ENCODE data around the gene LCLAT1. TPM values are rescaled to one million over a fixed set of nuclear protein-coding genes. Genes with fewer than 3 reads are reported as not detected.

The LCLAT1 gene
- polyA plus RNA-seq, 1 of the 3 experiments (the other 2 are of a cell fraction), result 6.9 TPM

DNA sequence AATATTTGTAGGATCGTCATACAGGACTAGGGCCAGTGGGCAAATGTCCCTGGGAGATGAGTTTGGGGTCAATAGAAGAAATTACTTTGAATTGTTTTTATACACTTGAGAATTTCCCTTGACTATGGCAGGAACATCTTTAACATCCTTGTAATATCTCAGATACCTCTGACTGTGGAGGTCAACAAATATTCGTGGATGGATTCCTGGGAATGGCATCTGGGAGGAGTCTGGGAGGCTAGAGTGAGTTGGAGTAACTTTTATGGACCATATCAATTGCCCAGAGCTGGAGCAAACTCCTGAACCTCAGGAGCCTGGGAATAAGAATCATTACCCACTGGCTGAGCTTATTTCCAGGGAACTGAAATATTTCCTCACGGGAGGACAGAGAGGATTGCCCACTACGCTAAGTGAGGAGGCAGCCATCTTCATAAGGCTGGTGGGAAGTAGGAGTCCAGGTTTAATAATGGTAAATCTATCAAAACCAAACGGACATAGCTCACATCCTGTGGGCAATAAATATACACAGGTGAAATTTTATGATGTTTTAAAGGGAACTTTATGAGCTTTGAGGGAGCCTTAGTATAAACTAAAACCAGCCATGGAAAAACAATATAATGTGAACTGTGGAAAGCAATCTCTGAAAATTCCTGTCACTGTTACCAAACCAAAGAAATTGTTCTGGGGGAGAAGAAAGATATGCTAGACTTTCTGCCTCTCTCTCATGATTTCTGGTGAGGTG lies 44.4 kb upstream of the LCLAT1 start:
- H2AFZ ChIP-seq (ENCODE audit: low read depth), result no peak overlapping the region
- no peak overlapping the region for H3K4me2 ChIP-seq
- H3K79me2 ChIP-seq (ENCODE audit: insufficient read depth), result no peaks in the 10 kb centered on the region
- 49% methylated on average over 5 of the region's 5 CpGs for WGBS (ENCODE audit: low lambda C conversion rate)
- no peaks in the 10 kb centered on the region for H3K27me3 ChIP-seq (ENCODE audit: insufficient read depth)
- TF ChIP-seq RCOR1 (IDR thresholded peaks at IDR 0.05; ENCODE audit: low read length) (no peak), JUND (IDR thresholded peaks at IDR 0.05) (no peak), YY1 (IDR thresholded peaks at IDR 0.05; ENCODE audit: low read depth) (no peak), RXRA (IDR thresholded peaks at IDR 0.05; ENCODE audit: borderline replicate concordance, low read depth) (no peak), RAD21 (IDR thresholded peaks at IDR 0.05; ENCODE audit: low read length) (no peak), RFX5 (IDR thresholded peaks at IDR 0.05; ENCODE audit: low read length) (no peak), SMC3 (IDR thresholded peaks at IDR 0.05; ENCODE audit: low read depth, low read length) (no peak)
- TF ChIP-seq, protein P1, sequence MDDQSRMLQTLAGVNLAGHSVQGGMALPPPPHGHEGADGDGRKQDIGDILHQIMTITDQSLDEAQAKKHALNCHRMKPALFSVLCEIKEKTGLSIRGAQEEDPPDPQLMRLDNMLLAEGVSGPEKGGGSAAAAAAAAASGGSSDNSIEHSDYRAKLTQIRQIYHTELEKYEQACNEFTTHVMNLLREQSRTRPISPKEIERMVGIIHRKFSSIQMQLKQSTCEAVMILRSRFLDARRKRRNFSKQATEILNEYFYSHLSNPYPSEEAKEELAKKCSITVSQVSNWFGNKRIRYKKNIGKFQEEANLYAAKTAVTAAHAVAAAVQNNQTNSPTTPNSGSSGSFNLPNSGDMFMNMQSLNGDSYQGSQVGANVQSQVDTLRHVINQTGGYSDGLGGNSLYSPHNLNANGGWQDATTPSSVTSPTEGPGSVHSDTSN (IDR thresholded peaks at IDR 0.05), result no peak
- TF ChIP-seq, protein P2, sequence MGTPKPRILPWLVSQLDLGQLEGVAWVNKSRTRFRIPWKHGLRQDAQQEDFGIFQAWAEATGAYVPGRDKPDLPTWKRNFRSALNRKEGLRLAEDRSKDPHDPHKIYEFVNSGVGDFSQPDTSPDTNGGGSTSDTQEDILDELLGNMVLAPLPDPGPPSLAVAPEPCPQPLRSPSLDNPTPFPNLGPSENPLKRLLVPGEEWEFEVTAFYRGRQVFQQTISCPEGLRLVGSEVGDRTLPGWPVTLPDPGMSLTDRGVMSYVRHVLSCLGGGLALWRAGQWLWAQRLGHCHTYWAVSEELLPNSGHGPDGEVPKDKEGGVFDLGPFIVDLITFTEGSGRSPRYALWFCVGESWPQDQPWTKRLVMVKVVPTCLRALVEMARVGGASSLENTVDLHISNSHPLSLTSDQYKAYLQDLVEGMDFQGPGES (IDR thresholded peaks at IDR 0.05; ENCODE audit: low read depth, low read length), result no peak
- no peaks in the 10 kb centered on the region for H3K9me2 ChIP-seq
- H3K9ac ChIP-seq, result no peak overlapping the region
- no peaks in the 10 kb centered on the region for H3K36me3 ChIP-seq (replicated peaks in 1 of 2; ENCODE audit: control insufficient read depth in 1 of 2, insufficient read depth in 2 of 2, low read length in 1 of 2)
- H4K20me1 ChIP-seq (ENCODE audit: insufficient read depth), result no peaks in the 10 kb centered on the region
- peaks cover 0 to 4% of the 10 kb centered on the region in 2 experiments; a peak in 2 of 4 replicates for H3K4me1 ChIP-seq (ENCODE audit: control insufficient read depth in 1 of 2, insufficient read depth in 2 of 2, low read depth in 1 of 2, low read length in 1 of 2)
- ChIA-PET POLR2A (interaction anchor here (1.0 kb wide), 1 partner anchor 51 kb away, joined by 3 read pairs; no protein-coding TSS in a partner anchor), CTCF (interaction anchor here (1.1 to 1.8 kb wide), 4 partner anchors 12 to 309 kb away, joined by 3 to 6 read pairs (median 4); no protein-coding TSS in a partner anchor)
- no peaks in the 10 kb centered on the region for H3K9me3 ChIP-seq
- no peak overlapping the region for H3K27ac ChIP-seq (ENCODE audit: low read depth in 2 of 2, low read length in 1 of 2)
- DNase-seq, result no peak
- H3F3A ChIP-seq (replicated peaks; ENCODE audit: insufficient read depth), result no peaks in the 10 kb centered on the region
- H3K4me3 ChIP-seq (ENCODE audit: low read depth in 2 of 2, low read length in 1 of 2), result no peak overlapping the region

DNA sequence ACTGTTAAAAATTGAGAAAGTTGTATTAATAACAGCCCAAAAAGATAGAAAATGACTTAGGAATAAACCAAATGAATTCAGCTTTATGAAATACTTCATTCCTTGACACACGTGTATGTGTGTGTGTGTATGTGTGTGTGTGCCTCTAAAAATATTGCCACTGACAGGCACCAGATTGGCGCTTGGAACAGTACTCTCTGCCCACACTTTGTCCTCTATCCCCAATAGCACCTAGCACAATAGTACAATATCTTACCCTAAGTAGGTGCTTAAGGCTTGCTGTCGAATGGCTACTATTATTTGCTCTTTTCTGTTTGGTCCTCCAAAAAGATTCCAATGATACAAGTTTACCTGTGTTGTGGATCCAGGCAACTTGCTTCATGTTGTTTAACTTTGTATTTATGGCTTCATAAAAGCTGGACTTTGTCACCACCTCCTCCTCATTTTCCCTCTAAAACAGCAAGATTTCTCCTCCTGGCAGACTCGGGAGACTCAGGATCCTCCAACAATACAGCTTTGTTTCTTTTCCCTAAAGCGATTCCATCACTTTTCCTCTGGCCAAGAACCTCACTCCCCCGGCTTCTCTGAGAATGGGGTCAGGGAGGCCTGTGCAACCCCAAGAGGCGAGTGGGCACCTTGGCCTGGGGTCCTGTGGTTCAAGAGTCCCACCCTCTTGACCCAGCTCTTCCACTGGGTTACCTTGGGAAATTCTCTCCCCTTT lies 43.3 kb upstream of the LCLAT1 start:
- ChIA-PET CTCF (interaction anchor here (1.1 to 1.6 kb wide), 2 partner anchors 16 to 18 kb away, joined by 3 to 4 read pairs; no protein-coding TSS in a partner anchor), POLR2A (interaction anchor here (0.7 kb wide), 1 partner anchor 24 kb away, joined by 3 read pairs; no protein-coding TSS in a partner anchor)
- Histone ChIP-seq H3K27ac (ENCODE audit: low read depth in 2 of 2, low read length in 1 of 2) (no peak overlapping the region), H3K27me3 (ENCODE audit: insufficient read depth) (no peaks in the 10 kb centered on the region), H3K9ac (no peak overlapping the region), H4K20me1 (ENCODE audit: insufficient read depth) (no peaks in the 10 kb centered on the region), H3K9me3 (no peaks in the 10 kb centered on the region), H3K9me2 (no peaks in the 10 kb centered on the region), H3K79me2 (ENCODE audit: insufficient read depth) (no peaks in the 10 kb centered on the region), H3K4me3 (ENCODE audit: low read depth in 2 of 2, low read length in 1 of 2) (no peak overlapping the region), H3K4me2 (no peak overlapping the region), H2AFZ (ENCODE audit: low read depth) (no peak overlapping the region), H3K36me3 (replicated peaks in 1 of 2; ENCODE audit: control insufficient read depth in 1 of 2, insufficient read depth in 2 of 2, low read length in 1 of 2) (no peaks in the 10 kb centered on the region), H3K4me1 (ENCODE audit: control insufficient read depth in 1 of 2, insufficient read depth in 2 of 2, low read depth in 1 of 2, low read length in 1 of 2) (peaks cover 2 to 14% of the 10 kb centered on the region in 2 experiments; a peak in 2 of 4 replicates), H3F3A (replicated peaks; ENCODE audit: insufficient read depth) (peaks cover 1% of the 10 kb centered on the region)
- DNase-seq, result no peak
- 78% methylated on average over 7 of the region's 7 CpGs for WGBS (ENCODE audit: low lambda C conversion rate)
- TF ChIP-seq FOXM1 (IDR thresholded peaks at IDR 0.05; ENCODE audit: low read depth) (no peak), RCOR1 (IDR thresholded peaks at IDR 0.05; ENCODE audit: low read length) (no peak), YY1 (IDR thresholded peaks at IDR 0.05; ENCODE audit: low read depth) (no peak)
